Measurements from ENCODE around the gene GHRHR.

DNA sequence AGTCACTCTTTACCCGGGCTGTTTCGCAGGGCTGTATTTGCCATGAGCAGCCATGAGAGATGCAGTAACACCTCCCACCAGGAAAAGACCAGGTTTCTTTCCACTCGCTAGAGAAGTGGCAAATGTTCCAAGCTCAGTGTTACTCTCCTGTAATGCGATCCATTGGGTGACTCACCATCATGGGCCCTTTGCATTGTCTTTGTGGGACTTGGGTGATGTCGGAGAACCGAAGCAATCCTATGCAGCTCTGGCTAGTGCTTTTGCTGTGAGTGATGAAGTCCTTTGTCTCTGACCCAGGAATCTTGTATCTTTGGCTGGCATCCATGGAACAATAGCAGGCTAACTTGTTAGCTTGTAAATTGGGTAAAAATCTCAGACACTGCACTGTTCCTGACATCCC is 40.0 kb downstream of the GHRHR start:
- TF ChIP-seq CTCF (IDR thresholded peaks at IDR 0.05) (no peak), POLR2A (IDR thresholded peaks at IDR 0.05) (no peak)

All from uterus (tissue), 2 donors.